ENCODE results near the gene SLC15A4.

DNA sequence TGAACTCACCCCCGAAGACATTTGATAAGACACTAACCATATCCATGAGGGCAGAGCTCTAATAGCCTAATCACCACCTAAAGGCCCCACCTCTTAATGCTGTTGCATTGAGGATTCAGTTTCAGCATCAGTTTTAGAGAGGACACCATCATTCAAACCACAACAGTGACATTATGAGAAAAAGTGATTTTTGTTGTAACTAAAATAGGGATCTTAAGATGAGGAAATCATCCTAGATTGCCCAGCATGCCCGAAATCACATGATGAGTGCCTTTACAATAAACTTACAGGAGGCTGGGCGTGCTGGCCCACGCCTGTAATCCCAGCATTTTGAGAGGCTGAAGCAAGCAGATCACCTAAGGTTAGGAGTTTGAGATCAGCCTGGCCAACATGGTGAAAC, 19.8 kb upstream of the SLC15A4 start:
- TF ChIP-seq, protein P1, sequence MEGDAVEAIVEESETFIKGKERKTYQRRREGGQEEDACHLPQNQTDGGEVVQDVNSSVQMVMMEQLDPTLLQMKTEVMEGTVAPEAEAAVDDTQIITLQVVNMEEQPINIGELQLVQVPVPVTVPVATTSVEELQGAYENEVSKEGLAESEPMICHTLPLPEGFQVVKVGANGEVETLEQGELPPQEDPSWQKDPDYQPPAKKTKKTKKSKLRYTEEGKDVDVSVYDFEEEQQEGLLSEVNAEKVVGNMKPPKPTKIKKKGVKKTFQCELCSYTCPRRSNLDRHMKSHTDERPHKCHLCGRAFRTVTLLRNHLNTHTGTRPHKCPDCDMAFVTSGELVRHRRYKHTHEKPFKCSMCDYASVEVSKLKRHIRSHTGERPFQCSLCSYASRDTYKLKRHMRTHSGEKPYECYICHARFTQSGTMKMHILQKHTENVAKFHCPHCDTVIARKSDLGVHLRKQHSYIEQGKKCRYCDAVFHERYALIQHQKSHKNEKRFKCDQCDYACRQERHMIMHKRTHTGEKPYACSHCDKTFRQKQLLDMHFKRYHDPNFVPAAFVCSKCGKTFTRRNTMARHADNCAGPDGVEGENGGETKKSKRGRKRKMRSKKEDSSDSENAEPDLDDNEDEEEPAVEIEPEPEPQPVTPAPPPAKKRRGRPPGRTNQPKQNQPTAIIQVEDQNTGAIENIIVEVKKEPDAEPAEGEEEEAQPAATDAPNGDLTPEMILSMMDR (IDR thresholded peaks at IDR 0.05) = no peak
- TF ChIP-seq SIN3A (IDR thresholded peaks at IDR 0.05; ENCODE audit: borderline replicate concordance, insufficient read depth, low read depth, low read length) = no peak
- TF ChIP-seq, protein P2, sequence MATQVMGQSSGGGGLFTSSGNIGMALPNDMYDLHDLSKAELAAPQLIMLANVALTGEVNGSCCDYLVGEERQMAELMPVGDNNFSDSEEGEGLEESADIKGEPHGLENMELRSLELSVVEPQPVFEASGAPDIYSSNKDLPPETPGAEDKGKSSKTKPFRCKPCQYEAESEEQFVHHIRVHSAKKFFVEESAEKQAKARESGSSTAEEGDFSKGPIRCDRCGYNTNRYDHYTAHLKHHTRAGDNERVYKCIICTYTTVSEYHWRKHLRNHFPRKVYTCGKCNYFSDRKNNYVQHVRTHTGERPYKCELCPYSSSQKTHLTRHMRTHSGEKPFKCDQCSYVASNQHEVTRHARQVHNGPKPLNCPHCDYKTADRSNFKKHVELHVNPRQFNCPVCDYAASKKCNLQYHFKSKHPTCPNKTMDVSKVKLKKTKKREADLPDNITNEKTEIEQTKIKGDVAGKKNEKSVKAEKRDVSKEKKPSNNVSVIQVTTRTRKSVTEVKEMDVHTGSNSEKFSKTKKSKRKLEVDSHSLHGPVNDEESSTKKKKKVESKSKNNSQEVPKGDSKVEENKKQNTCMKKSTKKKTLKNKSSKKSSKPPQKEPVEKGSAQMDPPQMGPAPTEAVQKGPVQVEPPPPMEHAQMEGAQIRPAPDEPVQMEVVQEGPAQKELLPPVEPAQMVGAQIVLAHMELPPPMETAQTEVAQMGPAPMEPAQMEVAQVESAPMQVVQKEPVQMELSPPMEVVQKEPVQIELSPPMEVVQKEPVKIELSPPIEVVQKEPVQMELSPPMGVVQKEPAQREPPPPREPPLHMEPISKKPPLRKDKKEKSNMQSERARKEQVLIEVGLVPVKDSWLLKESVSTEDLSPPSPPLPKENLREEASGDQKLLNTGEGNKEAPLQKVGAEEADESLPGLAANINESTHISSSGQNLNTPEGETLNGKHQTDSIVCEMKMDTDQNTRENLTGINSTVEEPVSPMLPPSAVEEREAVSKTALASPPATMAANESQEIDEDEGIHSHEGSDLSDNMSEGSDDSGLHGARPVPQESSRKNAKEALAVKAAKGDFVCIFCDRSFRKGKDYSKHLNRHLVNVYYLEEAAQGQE (IDR thresholded peaks at IDR 0.05; ENCODE audit: insufficient read depth in 1 of 2, low read depth in 2 of 2, low read length in 1 of 2) = no peak
- TF ChIP-seq POLR2AphosphoS5 (IDR thresholded peaks at IDR 0.05; ENCODE audit: low read depth, low read length) = no peak
- no peak for TF ChIP-seq TCF7L2 (IDR thresholded peaks at IDR 0.05; ENCODE audit: low read depth, low read length)

All from Panc1 (cell line).